Ishikawa (cell line): ENCODE measurements around the gene MACROD2.

Source experiments
- CEBPB ChIP-seq: IDR thresholded peaks from 2 replicates; pipeline ENCODE4 v1.6.1; 2012
- YY1 ChIP-seq: IDR thresholded peaks from 2 replicates; pipeline ENCODE4 v1.6.1; 2012; ENCODE audit warnings: low read depth

DNA sequence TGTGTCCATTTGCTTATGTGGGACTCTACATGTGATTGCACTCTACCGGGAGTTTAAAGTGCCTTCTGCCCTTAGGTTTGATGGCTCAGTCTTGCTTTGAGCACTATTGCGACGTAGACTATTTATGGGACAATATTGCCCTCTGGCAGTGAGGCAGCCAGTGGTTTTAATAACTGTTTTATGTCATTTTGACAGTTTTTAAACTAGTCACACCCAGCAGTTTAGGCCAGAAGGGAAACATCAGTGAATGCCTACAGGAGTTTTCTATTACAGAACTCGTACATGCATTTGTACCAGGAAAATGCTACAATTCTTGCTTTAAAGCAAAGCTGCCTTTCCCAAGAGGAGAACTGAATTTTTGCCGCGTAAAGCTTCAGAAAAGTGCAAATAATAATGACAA, 1764.3 kb downstream of the MACROD2 start:
- TF ChIP-seq CEBPB (no peak), YY1 (no peak)
